ENCODE measurements around the gene ZNF217. TPM values are rescaled to one million over a fixed set of nuclear protein-coding genes. Genes with fewer than 3 reads are reported as not detected.
"Not testable (repeated sequence)": the region's sequence is repeated elsewhere in the genome, so short reads cannot be mapped to it uniquely, and the experiment has no call there.

Gene ZNF217
- polyA plus RNA-seq, 6 donors from 2014 or later: 8.8 to 31.0 (median 24.7) TPM

DNA sequence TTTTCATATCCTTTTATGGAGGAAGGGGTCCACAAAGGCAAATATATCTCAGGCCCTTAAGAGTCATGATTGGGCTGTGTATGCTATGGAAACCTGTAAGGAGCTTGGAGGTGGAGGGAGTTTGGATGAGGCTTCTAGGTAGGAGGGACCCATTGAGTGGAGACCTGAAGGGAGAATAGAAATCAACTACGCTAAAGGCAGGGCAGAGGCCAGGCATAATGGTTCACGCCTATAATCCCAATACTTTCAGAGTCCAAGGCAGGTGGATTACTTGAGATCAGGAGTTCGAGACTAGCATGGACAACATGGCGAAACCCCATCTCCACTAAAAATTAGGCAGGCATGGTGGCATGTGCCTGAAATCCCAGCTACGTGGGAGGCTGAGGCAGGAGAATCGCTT lies 34.4 kb upstream of the ZNF217 start:
- H3K4me1 Mint-ChIP-seq: peaks cover 25 to 33% (median 30%) of the 10 kb centered on the region in 3 donors
- no peak for ATAC-seq (ENCODE audit: low read depth in 2 of 2)
- no peaks in the 10 kb centered on the region for H3K27me3 Mint-ChIP-seq
- DNase-seq: no peak
- no peak overlapping the region for H3K4me3 Mint-ChIP-seq
- no peaks in the 10 kb centered on the region for H3K9me3 Mint-ChIP-seq
- H3K36me3 Mint-ChIP-seq: no peaks in the 10 kb centered on the region
- peak overlapping the region in 4 of 6 donors; percentile 11 to 67 (median 39) for H3K27ac Mint-ChIP-seq

GRCh38 chr20:53627001-53627400 lies 33.4 kb upstream of the ZNF217 start:
- H3K27ac Mint-ChIP-seq: peak overlapping the region in 2 of 6 donors; percentile 78 to 81
- H3K27me3 Mint-ChIP-seq; H3K36me3 Mint-ChIP-seq; DNase-seq; H3K9me3 Mint-ChIP-seq; ATAC-seq (ENCODE audit: low read depth in 2 of 2): not testable (repeated sequence)
- H3K4me1 Mint-ChIP-seq: peaks cover 32 to 38% (median 38%) of the 10 kb centered on the region in 3 donors
- peak overlapping the region in 1 of 8 donors; percentile 15 for H3K4me3 Mint-ChIP-seq

GRCh38 chr20:53626584-53626983 lies 32.9 kb upstream of the ZNF217 start:
- Mint-ChIP-seq H3K27ac (no peak overlapping the region), H3K36me3 (no peaks in the 10 kb centered on the region), H3K4me1 (peaks cover 35 to 40% (median 38%) of the 10 kb centered on the region in 3 donors), H3K27me3 (no peaks in the 10 kb centered on the region), H3K4me3 (no peak overlapping the region), H3K9me3 (no peaks in the 10 kb centered on the region)
- ATAC-seq (ENCODE audit: low read depth in 2 of 2) (no peak), DNase-seq (no peak)

DNA sequence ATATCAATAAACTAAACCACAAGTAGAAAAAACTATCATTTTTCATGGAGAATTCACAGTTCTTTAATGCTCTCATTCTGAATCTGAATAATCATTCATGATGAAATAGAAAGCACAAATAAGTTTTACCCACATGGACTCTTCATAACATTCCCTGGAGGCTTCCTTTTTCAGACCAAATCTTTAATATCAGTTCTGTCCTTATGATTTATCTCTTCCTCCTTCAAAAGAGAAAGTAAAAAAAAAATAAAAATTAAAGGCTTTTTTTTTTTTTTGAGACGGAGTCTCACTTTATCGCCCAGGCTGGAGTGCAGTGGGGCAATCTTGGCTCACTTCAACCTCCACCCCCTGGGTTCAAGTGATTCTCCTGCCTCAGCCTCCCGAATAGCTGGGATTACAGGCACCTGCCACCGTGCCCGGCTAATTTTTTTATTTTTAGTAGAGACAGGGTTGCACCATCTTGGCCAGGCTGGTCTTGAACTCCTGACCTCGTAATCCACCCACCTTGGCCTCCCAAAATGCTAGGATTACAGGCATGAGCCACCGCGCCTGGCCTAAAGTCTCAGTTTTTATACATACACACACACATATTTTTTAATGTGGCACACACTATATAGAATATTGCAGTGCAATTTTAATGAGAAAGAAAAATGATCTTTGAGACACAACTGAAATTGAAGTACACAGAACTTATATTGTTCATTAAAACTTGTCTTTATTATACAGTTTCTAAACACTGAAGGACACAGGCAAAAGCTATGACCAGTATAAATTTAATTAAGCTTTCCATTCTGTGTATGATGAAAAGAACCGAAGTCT lies 31.9 kb upstream of the ZNF217 start:
- ATAC-seq (ENCODE audit: low read depth in 2 of 2): no peak
- peaks cover 40 to 47% (median 46%) of the 10 kb centered on the region in 3 donors for H3K4me1 Mint-ChIP-seq
- H3K4me3 Mint-ChIP-seq: no peak overlapping the region
- peak overlapping the region in 1 of 6 donors; percentile 47 for H3K27ac Mint-ChIP-seq
- no peaks in the 10 kb centered on the region for H3K36me3 Mint-ChIP-seq
- no peak for DNase-seq
- no peaks in the 10 kb centered on the region for H3K9me3 Mint-ChIP-seq
- H3K27me3 Mint-ChIP-seq: no peaks in the 10 kb centered on the region

DNA sequence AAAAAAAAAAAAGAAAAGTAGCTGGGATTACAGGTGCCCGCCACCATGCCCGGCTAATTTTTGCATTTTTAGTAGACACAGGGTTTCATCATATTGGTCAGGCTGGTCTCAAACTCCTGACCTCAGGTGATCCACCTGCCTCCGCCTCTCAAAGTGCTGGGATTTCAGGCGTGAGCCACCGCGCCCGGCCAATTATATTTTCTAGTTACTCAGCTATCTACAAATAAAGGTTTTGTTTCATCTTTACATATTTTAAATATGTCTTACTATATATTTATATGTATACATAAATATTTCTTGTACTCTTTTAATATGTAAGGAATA lies 31.2 kb upstream of the ZNF217 start:
- H3K9me3 Mint-ChIP-seq: not testable (repeated sequence)
- H3K4me1 Mint-ChIP-seq: peaks cover 40 to 50% (median 47%) of the 10 kb centered on the region in 3 donors

GRCh38 chr20:53623454-53624211 lies 30.0 kb upstream of the ZNF217 start:
- Mint-ChIP-seq H3K9me3 (no peaks in the 10 kb centered on the region), H3K27ac (peak overlapping the region; percentile 74 to 91 (median 86)), H3K4me3 (peak overlapping the region; percentile 73 to 92 (median 84)), H3K4me1 (peaks cover 42 to 51% (median 43%) of the 10 kb centered on the region in 3 donors), H3K36me3 (no peaks in the 10 kb centered on the region), H3K27me3 (no peaks in the 10 kb centered on the region)
- peak; percentile 51 to 59 for ATAC-seq (ENCODE audit: low read depth in 2 of 2)
- no peak for DNase-seq

More for the DNA sequence above, 31.2 kb upstream of the ZNF217 start:
- not testable (repeated sequence) for ATAC-seq (ENCODE audit: low read depth in 2 of 2); H3K4me3 Mint-ChIP-seq; H3K36me3 Mint-ChIP-seq; DNase-seq; H3K27me3 Mint-ChIP-seq; H3K27ac Mint-ChIP-seq

DNA sequence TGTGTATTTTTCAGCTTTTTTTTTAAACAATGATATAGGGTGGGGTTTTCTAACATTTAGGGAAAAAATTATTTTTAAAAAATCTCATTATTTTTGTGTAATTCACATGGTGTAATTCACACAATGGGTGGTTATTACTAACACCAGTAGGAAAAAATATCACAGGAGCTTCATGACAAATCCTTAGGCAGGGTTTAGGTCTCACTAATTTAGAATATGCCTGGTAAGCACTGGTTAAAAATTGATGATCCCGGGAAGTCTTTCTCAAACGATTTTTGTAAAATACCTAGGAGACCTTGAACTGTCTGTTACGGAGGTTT lies 29.5 kb upstream of the ZNF217 start:
- no peak for ATAC-seq (ENCODE audit: low read depth in 2 of 2)
- Mint-ChIP-seq H3K27me3 (no peaks in the 10 kb centered on the region), H3K4me3 (peak overlapping the region; percentile 73 to 92 (median 84)), H3K27ac (peak overlapping the region; percentile 80 to 91 (median 88)), H3K9me3 (no peaks in the 10 kb centered on the region), H3K36me3 (no peaks in the 10 kb centered on the region), H3K4me1 (peaks cover 40 to 51% (median 41%) of the 10 kb centered on the region in 3 donors)
- DNase-seq: no peak

GRCh38 chr20:53622247-53623133 lies 28.9 kb upstream of the ZNF217 start:
- Mint-ChIP-seq H3K36me3 (no peaks in the 10 kb centered on the region), H3K9me3 (no peaks in the 10 kb centered on the region), H3K4me1 (peaks cover 34 to 46% (median 36%) of the 10 kb centered on the region in 3 donors), H3K27ac (peak overlapping the region; percentile 27 to 96 (median 88)), H3K4me3 (peak overlapping the region; percentile 73 to 92 (median 84)), H3K27me3 (no peaks in the 10 kb centered on the region)
- DNase-seq: no peak
- ATAC-seq (ENCODE audit: low read depth in 2 of 2): peak; percentile 55 to 61

DNA sequence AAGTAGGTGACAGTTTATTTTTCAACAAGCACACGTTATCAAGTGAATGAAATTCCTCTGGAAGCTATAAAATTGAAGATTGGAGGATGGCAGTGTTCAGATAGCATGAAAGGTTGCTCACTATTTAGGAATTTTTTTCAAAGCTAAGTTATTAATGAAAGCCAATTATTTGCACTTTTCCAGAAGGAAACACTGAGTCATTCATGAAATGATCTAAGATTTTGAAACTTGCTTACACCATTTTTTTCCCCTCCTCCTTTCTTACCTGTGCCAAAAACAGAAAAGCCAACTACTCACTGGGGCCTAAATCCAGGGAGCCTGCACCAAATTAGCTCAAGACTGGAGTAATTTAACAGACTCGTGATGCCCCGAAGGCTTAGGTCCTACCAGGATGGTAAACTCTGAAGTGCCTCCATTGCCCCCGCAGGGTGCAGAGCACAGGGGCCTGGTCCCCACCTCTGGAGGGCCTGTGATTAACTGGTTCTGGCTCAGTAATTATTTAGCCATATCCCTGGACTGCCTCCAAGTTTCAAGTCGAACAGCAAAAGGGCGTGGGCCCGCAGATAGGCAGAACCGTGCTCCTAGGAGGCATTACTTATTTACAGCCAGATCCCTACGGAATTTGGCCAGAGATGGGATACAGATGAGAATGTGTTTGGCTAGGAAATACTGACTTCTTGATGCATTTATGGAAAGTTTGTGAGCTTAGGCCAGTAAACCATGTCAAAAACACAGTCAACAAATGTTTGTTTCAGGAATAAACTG lies 28.0 kb upstream of the ZNF217 start:
- DNase-seq (no peak), ATAC-seq (ENCODE audit: low read depth in 2 of 2) (peak in 1 of 2 donors; percentile 29)

GRCh38 chr20:53618490-53619000 lies 24.9 kb upstream of the ZNF217 start:
- not testable (repeated sequence) for H3K36me3 Mint-ChIP-seq; DNase-seq; H3K9me3 Mint-ChIP-seq; H3K4me3 Mint-ChIP-seq; H3K27ac Mint-ChIP-seq; ATAC-seq (ENCODE audit: low read depth in 2 of 2); H3K27me3 Mint-ChIP-seq
- H3K4me1 Mint-ChIP-seq: peaks cover 29 to 38% (median 30%) of the 10 kb centered on the region in 3 donors

More for the DNA sequence above, 28.0 kb upstream of the ZNF217 start:
- Mint-ChIP-seq H3K36me3 (no peaks in the 10 kb centered on the region), H3K27me3 (no peaks in the 10 kb centered on the region), H3K4me3 (peak overlapping the region; percentile 25 to 88 (median 82)), H3K4me1 (peaks cover 32 to 44% (median 35%) of the 10 kb centered on the region in 3 donors), H3K27ac (peak overlapping the region; percentile 79 to 97 (median 94)), H3K9me3 (no peaks in the 10 kb centered on the region)

DNA sequence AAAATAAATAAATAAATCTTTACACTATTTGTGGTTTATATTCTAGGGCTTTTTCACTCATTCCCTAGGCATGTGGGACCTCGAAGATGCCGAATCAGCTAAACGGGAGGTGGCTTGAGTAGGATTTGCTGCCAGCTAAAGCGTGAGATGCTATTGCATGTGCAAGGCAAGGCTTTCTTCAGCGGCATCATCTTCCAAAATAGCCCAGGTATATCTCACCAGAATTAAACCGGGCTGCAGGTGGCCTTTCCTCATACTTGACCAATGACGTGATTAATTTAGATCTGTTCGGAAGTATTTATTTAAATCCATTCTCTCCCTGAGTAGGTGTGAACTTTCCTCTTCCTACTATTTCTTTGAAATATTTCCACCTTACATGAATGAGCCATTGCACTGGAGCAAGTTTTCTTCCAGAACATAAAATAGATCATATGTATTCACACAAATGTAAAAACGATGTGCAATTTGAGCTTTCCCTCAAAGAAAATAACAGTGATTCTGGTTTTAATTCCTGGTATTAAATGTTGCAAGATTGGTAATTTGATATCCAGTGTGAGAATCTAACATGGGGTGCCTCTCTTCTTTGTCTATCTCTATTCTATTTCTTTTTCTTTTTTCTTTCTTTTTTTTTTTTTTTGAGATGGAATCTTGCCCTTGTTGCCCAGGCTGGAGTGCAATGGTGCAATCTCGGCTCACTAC lies 24.3 kb upstream of the ZNF217 start:
- H3K27ac Mint-ChIP-seq: no peak overlapping the region
- no peak overlapping the region for H3K4me3 Mint-ChIP-seq
- no peaks in the 10 kb centered on the region for H3K27me3 Mint-ChIP-seq
- no peaks in the 10 kb centered on the region for H3K9me3 Mint-ChIP-seq
- peaks cover 24 to 31% (median 25%) of the 10 kb centered on the region in 3 donors for H3K4me1 Mint-ChIP-seq
- ATAC-seq (ENCODE audit: low read depth in 2 of 2): no peak
- no peak for DNase-seq
- H3K36me3 Mint-ChIP-seq: no peaks in the 10 kb centered on the region

GRCh38 chr20:53616489-53616888 lies 22.9 kb upstream of the ZNF217 start:
- ATAC-seq (ENCODE audit: low read depth in 2 of 2); H3K9me3 Mint-ChIP-seq; H3K27ac Mint-ChIP-seq; H3K36me3 Mint-ChIP-seq; DNase-seq; H3K27me3 Mint-ChIP-seq; H3K4me3 Mint-ChIP-seq: not testable (repeated sequence)
- H3K4me1 Mint-ChIP-seq: peaks cover 12 to 21% (median 13%) of the 10 kb centered on the region in 3 donors

Data from naive B cell (primary cell).